ENCODE results near the gene SPG11. TPM values are rescaled to one million over a fixed set of nuclear protein-coding genes. Genes with fewer than 3 reads are reported as not detected.

Gene SPG11
- total and polyA plus RNA-seq, 2 of the 13 experiments (the other 11 are each of a cell fraction or from before 2014, with no cell fraction given) = 31.5 to 40.7 TPM

GRCh38 chr15:44647637-44648036 is 15.8 kb downstream of the SPG11 start:
- Histone ChIP-seq H3K9ac (ENCODE audit: insufficient read depth, low read depth, low read length) (no peak overlapping the region), H3K79me2 (ENCODE audit: insufficient read depth, low read length) (peaks cover 11% of the 10 kb centered on the region), H2AFZ (ENCODE audit: low read length) (no peak overlapping the region), H3K4me2 (ENCODE audit: low read depth, low read length) (no peak overlapping the region), H3K36me3 (replicated peaks in 1 of 2; ENCODE audit: control insufficient read depth in 1 of 2, insufficient read depth in 2 of 2, low read length in 2 of 2) (peaks cover 6 to 37% of the 10 kb centered on the region in 2 experiments; a peak in 4 of 5 replicates), H4K20me1 (ENCODE audit: insufficient read depth, low read length) (no peaks in the 10 kb centered on the region), H3K4me3 (replicated peaks in 1 of 3; ENCODE audit: insufficient read depth in 1 of 3, low read depth in 2 of 3, low read length in 3 of 3) (no peak overlapping the region), H3K9me3 (ENCODE audit: low read length) (no peaks in the 10 kb centered on the region), H3K4me1 (ENCODE audit: insufficient read depth, low read length) (no peaks in the 10 kb centered on the region), H3K27ac (ENCODE audit: extremely low read length, insufficient read depth, low read length) (no peak overlapping the region), H3K27me3 (ENCODE audit: control insufficient read depth in 1 of 2, insufficient read depth in 2 of 2, low read length in 2 of 2) (no peaks in the 10 kb centered on the region)
- ATAC-seq (no peak), FAIRE-seq (no peak), DNase-seq (ENCODE audit: low spot score) (no peak)
- in situ Hi-C loops (cut with HindIII; ENCODE audit: extremely low pct_ligation_motif_present, low pct_unique_long_range_greater_than_20kb) = no loop called here
- ChIA-PET CTCF (ENCODE audit: low intra/inter-chr PET ratio, low total read pairs) (no interaction called here), POLR2A (no interaction called here)
- intact Hi-C loops (cut with micrococcal nuclease; ENCODE audit: unreplicated experiment) = no loop called here
- no TSS peak for BruUV-seq (replicated peaks)
- TF ChIP-seq U2AF2 (IDR thresholded peaks at IDR 0.05; ENCODE audit: low read depth, low read length) (no peak), ZNF598 (CRISPR knock-in tag; IDR thresholded peaks at IDR 0.05; ENCODE audit: borderline replicate concordance) (no peak), THAP7 (CRISPR knock-in tag; IDR thresholded peaks at IDR 0.05) (no peak), THAP8 (CRISPR knock-in tag; IDR thresholded peaks at IDR 0.05; ENCODE audit: borderline replicate concordance) (no peak)

GRCh38 chr15:44647036-44647435 is 16.4 kb downstream of the SPG11 start:
- H3K9ac ChIP-seq (ENCODE audit: insufficient read depth, low read depth, low read length) = no peak overlapping the region
- peaks cover 11% of the 10 kb centered on the region for H3K79me2 ChIP-seq (ENCODE audit: insufficient read depth, low read length)
- H3K9me3 ChIP-seq (ENCODE audit: low read length) = no peaks in the 10 kb centered on the region
- no peak overlapping the region for H3K4me2 ChIP-seq (ENCODE audit: low read depth, low read length)
- no peaks in the 10 kb centered on the region for H3K4me1 ChIP-seq (ENCODE audit: insufficient read depth, low read length)
- in situ Hi-C loops (cut with HindIII; ENCODE audit: extremely low pct_ligation_motif_present, low pct_unique_long_range_greater_than_20kb) (no loop called here), intact Hi-C loops (cut with micrococcal nuclease; ENCODE audit: unreplicated experiment) (no loop called here)
- CTCF ChIA-PET (ENCODE audit: low intra/inter-chr PET ratio, low total read pairs) = no interaction called here
- ATAC-seq (no peak), FAIRE-seq (no peak), DNase-seq (ENCODE audit: low spot score) (no peak)
- no peaks in the 10 kb centered on the region for H3K27me3 ChIP-seq (ENCODE audit: control insufficient read depth in 1 of 2, insufficient read depth in 2 of 2, low read length in 2 of 2)
- no TSS peak for BruUV-seq (replicated peaks)
- H4K20me1 ChIP-seq (ENCODE audit: insufficient read depth, low read length) = no peaks in the 10 kb centered on the region
- H2AFZ ChIP-seq (ENCODE audit: low read length) = no peak overlapping the region
- 95% methylated on average over 1 of the region's 1 CpG for WGBS (ENCODE audit: low lambda C conversion rate)
- no peak overlapping the region for H3K27ac ChIP-seq (ENCODE audit: extremely low read length, insufficient read depth, low read length)
- H3K36me3 ChIP-seq (replicated peaks in 1 of 2; ENCODE audit: control insufficient read depth in 1 of 2, insufficient read depth in 2 of 2, low read length in 2 of 2) = peaks cover 6 to 34% of the 10 kb centered on the region in 2 experiments; a peak in 4 of 5 replicates
- no peak overlapping the region for H3K4me3 ChIP-seq (replicated peaks in 1 of 3; ENCODE audit: insufficient read depth in 1 of 3, low read depth in 2 of 3, low read length in 3 of 3)
- POLR2A ChIA-PET = no interaction called here
- TF ChIP-seq SUZ12 (IDR thresholded peaks at IDR 0.05; ENCODE audit: low read depth, low read length) (no peak), ZNF407 (CRISPR knock-in tag; IDR thresholded peaks at IDR 0.05; ENCODE audit: not compliant biosample characterization) (no peak), ZSCAN31 (CRISPR knock-in tag; IDR thresholded peaks at IDR 0.05; ENCODE audit: low read depth) (no peak), ZNF850 (CRISPR knock-in tag; conservative IDR thresholded peaks at IDR 0.05) (no peak), ZFP36L2 (CRISPR knock-in tag; IDR thresholded peaks at IDR 0.05) (no peak), STAG1 (CRISPR knock-in tag; IDR thresholded peaks at IDR 0.05) (no peak)
